H1 (cell line): ENCODE data around the gene FASTK. TPM values are rescaled to one million over a fixed set of nuclear protein-coding genes. Genes with fewer than 3 reads are reported as not detected.

Experiments
- CTCF ChIA-PET: fragments of 300-600 bp; sonication (Branson Sonifier 250); formaldehyde crosslinking; loops from one replicate; lab custom pipeline; 2021; ENCODE audit not compliant: partially characterized antibody; lab: Charles Lee
- POLR2A ChIA-PET: fragments of 300-600 bp; sonication (Branson Sonifier 250); formaldehyde crosslinking; loops from one replicate; lab custom pipeline; 2021; ENCODE audit warnings: inconsistent platforms; ENCODE audit not compliant: partially characterized antibody; lab: Charles Lee
- DNase-seq, 2 experiments: peaks; one replicate each; pipeline versions ENCODE4 v3.0.0 to v3.0.0-alpha.2; 2010 to 2022; ENCODE audit warnings: low spot score in 2 of 2, low read depth in 1 of 2, mixed read lengths in 1 of 2
- FAIRE-seq: peaks from 2 replicates; lab custom pipeline; 2011; peaks lifted over from hg19 to GRCh38; lab: Jason Lieb, UNC
- H2AFZ ChIP-seq: 2 replicates; pipeline ENCODE4 v1.8.1; 2012; ENCODE audit warnings: low read length, inconsistent platforms
- H2AK5ac ChIP-seq: 2 replicates; pipeline ENCODE4 v1.6.1; 2013; ENCODE audit warnings: low read depth, low read length
- H2BK120ac ChIP-seq: replicated peaks from 2 replicates; pipeline ENCODE3; 2013; ENCODE audit warnings: low read depth, low read length, inconsistent platforms
- H2BK12ac ChIP-seq: 2 replicates; pipeline ENCODE4 v1.6.1; 2013; ENCODE audit warnings: low read depth, low read length
- H2BK15ac ChIP-seq: 2 replicates; pipeline ENCODE4 v1.6.1; 2013; ENCODE audit warnings: low read length
- H2BK20ac ChIP-seq: 2 replicates; pipeline ENCODE4 v1.6.1; 2013; ENCODE audit warnings: low read length
- H2BK5ac ChIP-seq: 2 replicates; pipeline ENCODE4 v1.6.1; 2013; ENCODE audit warnings: low read depth, low read length
- H3K14ac ChIP-seq: 2 replicates; pipeline ENCODE4 v1.6.1; 2013; ENCODE audit warnings: inconsistent platforms; ENCODE audit not compliant: insufficient read length
- H3K18ac ChIP-seq: 2 replicates; pipeline ENCODE4 v1.6.1; 2013; ENCODE audit warnings: low read length; ENCODE audit errors: extremely low read depth
- H3K23ac ChIP-seq: 2 replicates; pipeline ENCODE4 v1.6.1; 2013; ENCODE audit warnings: inconsistent platforms; ENCODE audit not compliant: insufficient read length
- H3K23me2 ChIP-seq: 2 replicates; pipeline ENCODE4 v1.6.1; 2013; ENCODE audit warnings: low read depth, low read length
- H3K27ac ChIP-seq: 2 replicates; pipeline ENCODE4 v1.6.1; 2011; ENCODE audit warnings: low read depth, low read length, inconsistent platforms
- H3K27me3 ChIP-seq, 4 experiments: replicated peaks in 1 of 4; 1 replicate in 1 of 4; 2 replicates in 3 of 4; pipeline versions ENCODE4 v1.6.1 to v1.8.1; 2011 to 2013; ENCODE audit warnings: low read length in 3 of 4, mild to moderate bottlenecking in 3 of 4, inconsistent platforms in 2 of 4, mixed read lengths in 2 of 4, moderate library complexity in 1 of 4; ENCODE audit not compliant: control insufficient read depth in 3 of 4, insufficient read depth in 3 of 4; ENCODE audit errors: extremely low read depth in 1 of 4
- H3K36me3 ChIP-seq, 4 experiments: 2 replicates each; pipeline versions ENCODE4 v1.6.1 to v1.8.1; 2011 to 2013; ENCODE audit warnings: mild to moderate bottlenecking in 4 of 4, low read length in 3 of 4, moderate library complexity in 2 of 4, control low read depth in 1 of 4, inconsistent platforms in 1 of 4; ENCODE audit not compliant: insufficient read depth in 4 of 4, control insufficient read depth in 2 of 4
- H3K4ac ChIP-seq: replicated peaks from 2 replicates; pipeline ENCODE3; 2013; ENCODE audit warnings: low read length, low read depth, mixed read lengths, inconsistent platforms; ENCODE audit not compliant: insufficient read length
- H3K4me1 ChIP-seq, 4 experiments: replicated peaks in 1 of 4; 1 replicate in 1 of 4; 2 replicates in 3 of 4; pipeline versions ENCODE4 v1.6.1 to v1.8.1; 2011 to 2013; ENCODE audit warnings: low read length in 3 of 4, inconsistent platforms in 2 of 4, mixed read lengths in 1 of 4; ENCODE audit not compliant: insufficient read depth in 4 of 4, control insufficient read depth in 3 of 4
- H3K4me2 ChIP-seq, 2 experiments: 2 replicates each; pipeline versions ENCODE4 v1.6.1 to v1.8.1; 2011 to 2013; ENCODE audit warnings: low read depth in 2 of 2, low read length in 2 of 2, control low read depth in 1 of 2, inconsistent platforms in 1 of 2, mild to moderate bottlenecking in 1 of 2; ENCODE audit not compliant: insufficient read depth in 1 of 2
- H3K4me3 ChIP-seq, 4 experiments: fragments of 200-600, 300-600 bp in 1 of 4; sonication (generic), shearing (Covaris generic), sonication (Bioruptor Twin) in 1 of 4; 2 replicates each; pipeline versions ENCODE4 v1.5.1 to v1.8.1; 2011 to 2016; ENCODE audit warnings: low read length in 4 of 4, low read depth in 3 of 4, control low read depth in 2 of 4, inconsistent platforms in 2 of 4, mild to moderate bottlenecking in 2 of 4, mixed read lengths in 1 of 4, moderate library complexity in 1 of 4; ENCODE audit not compliant: insufficient read depth in 2 of 4; ENCODE audit errors: extremely low read depth in 1 of 4
- H3K56ac ChIP-seq: replicated peaks from 2 replicates; pipeline ENCODE3; 2013; ENCODE audit warnings: low read depth, mild to moderate bottlenecking, mixed read lengths, low read length, inconsistent platforms; ENCODE audit not compliant: insufficient read length
- H3K79me1 ChIP-seq: 2 replicates; pipeline ENCODE4 v1.6.1; 2013; ENCODE audit warnings: low read depth, low read length, control low read depth
- H3K79me2 ChIP-seq, 2 experiments: 2 replicates each; pipeline versions ENCODE4 v1.6.1 to v1.8.1; 2012 to 2013; ENCODE audit warnings: low read length in 2 of 2, mild to moderate bottlenecking in 2 of 2, inconsistent platforms in 1 of 2; ENCODE audit not compliant: insufficient read depth in 2 of 2, control insufficient read depth in 1 of 2
- H3K9ac ChIP-seq, 4 experiments: replicated peaks in 1 of 4; 1 replicate in 1 of 4; 2 replicates in 3 of 4; pipeline versions ENCODE4 v1.6.1 to v1.8.1; 2011 to 2013; ENCODE audit warnings: low read depth in 3 of 4, low read length in 3 of 4, control low read depth in 2 of 4, mild to moderate bottlenecking in 2 of 4, moderate library complexity in 2 of 4, inconsistent platforms in 1 of 4; ENCODE audit errors: extremely low read depth in 1 of 4
- H3K9me3 ChIP-seq, 2 experiments: 2 replicates each; pipeline versions ENCODE4 v1.6.1 to v1.8.1; 2012 to 2013; ENCODE audit warnings: mild to moderate bottlenecking in 2 of 2, moderate library complexity in 2 of 2, control low read depth in 1 of 2, inconsistent platforms in 1 of 2, low read depth in 1 of 2, low read length in 1 of 2, mixed read lengths in 1 of 2; ENCODE audit not compliant: insufficient read depth in 2 of 2
- H4K20me1 ChIP-seq, 2 experiments: replicated peaks in 1 of 2; 2 replicates each; pipeline versions ENCODE3 to v1.8.1; 2011 to 2013; ENCODE audit warnings: inconsistent platforms in 2 of 2, low read length in 2 of 2, mild to moderate bottlenecking in 1 of 2; ENCODE audit not compliant: insufficient read depth in 2 of 2, control insufficient read depth in 1 of 2
- H4K5ac ChIP-seq: 2 replicates; pipeline ENCODE4 v1.6.1; 2013; ENCODE audit warnings: low read length, low read depth, mixed read lengths, inconsistent platforms; ENCODE audit not compliant: insufficient read length
- H4K8ac ChIP-seq: 2 replicates; pipeline ENCODE4 v1.8.0; 2013; ENCODE audit warnings: mild to moderate bottlenecking, moderate library complexity, low read length, inconsistent platforms; ENCODE audit not compliant: insufficient read depth; ENCODE audit errors: extremely low read depth
- H4K91ac ChIP-seq: replicated peaks from 2 replicates; pipeline ENCODE3; 2013; ENCODE audit warnings: low read length, mixed read lengths, inconsistent platforms; ENCODE audit not compliant: insufficient read length
- CBX8 ChIP-seq: fragments of 300-800, 300-1000 bp; sonication (generic); IDR thresholded peaks from 2 replicates; pipeline ENCODE4 v1.7.1; 2016; ENCODE audit warnings: low read depth, low read length, borderline replicate concordance
- CTBP2 ChIP-seq: IDR thresholded peaks from 2 replicates; pipeline ENCODE4 v1.7.0; 2011; ENCODE audit warnings: borderline replicate concordance, mild to moderate bottlenecking, moderate library complexity, mixed read lengths, low read length; ENCODE audit not compliant: insufficient read depth, insufficient read length
- JUN ChIP-seq: IDR thresholded peaks from 2 replicates; pipeline ENCODE4 v1.6.1; 2011; ENCODE audit warnings: low read depth, mild to moderate bottlenecking, improper control_type of control experiment, low read length
- NRF1 ChIP-seq: IDR thresholded peaks from 2 replicates; pipeline ENCODE4 v1.6.1; 2011; ENCODE audit warnings: mild to moderate bottlenecking, low read depth, low read length, improper control_type of control experiment
- PHF8 ChIP-seq: fragments of 200-600 bp; sonication (generic); conservative IDR thresholded peaks from 2 replicates; pipeline ENCODE4 v1.7.1; 2012; ENCODE audit warnings: low read depth, mild to moderate bottlenecking, inconsistent platforms, low read length, moderate library complexity
- POLR2AphosphoS5 ChIP-seq: IDR thresholded peaks from 2 replicates; pipeline ENCODE4 v1.6.1; 2011; ENCODE audit warnings: low read depth, low read length
- RBBP5 ChIP-seq: IDR thresholded peaks from 2 replicates; pipeline ENCODE4 v1.7.1; 2012; ENCODE audit warnings: low read depth, mild to moderate bottlenecking, inconsistent platforms, low read length, moderate library complexity, borderline replicate concordance
- SAP30 ChIP-seq: fragments of 300-600 bp; sonication (generic); IDR thresholded peaks from 2 replicates; pipeline ENCODE4 v1.7.1; 2012; ENCODE audit warnings: low read length, moderate library complexity, mild to moderate bottlenecking, inconsistent platforms; ENCODE audit not compliant: insufficient read depth, insufficient replicate concordance
- SP1 ChIP-seq: IDR thresholded peaks from 2 replicates; pipeline ENCODE4 v1.6.1; 2011; ENCODE audit warnings: low read depth, low read length
- SUZ12 ChIP-seq: fragments of 200-600 bp; sonication (generic); IDR thresholded peaks from 2 replicates; pipeline ENCODE4 v1.6.1; 2012; ENCODE audit warnings: mild to moderate bottlenecking, inconsistent platforms, low read length, moderate library complexity, mixed read lengths
- WGBS, 2 experiments: shearing (Covaris generic) in 1 of 2; methylation state at CpG; one replicate each; pipeline versions ENCODE4 v1.1.6 to v1.1.7; 2013 to 2015; ENCODE audit warnings: low lambda C conversion rate in 2 of 2, mixed read lengths in 2 of 2, inconsistent platforms in 1 of 2, low coverage in 1 of 2, missing lambda C conversion rate in 1 of 2; ENCODE audit not compliant: insufficient replicate concordance in 2 of 2, insufficient coverage in 1 of 2, insufficient read length in 1 of 2; ENCODE audit errors: extremely low coverage in 1 of 2, missing lambda C conversion rate in 1 of 2; 5-methylcytosine and 5-hydroxymethylcytosine counted together
- polyA plus RNA-seq, 7 experiments: library from polyadenylated mRNA; depleted of rRNA in 3 of 7; stranded (reverse) in 5 of 7; unstranded in 2 of 7; fragments of >200 nt in 5 of 7; fragments of 200-250 nt in 2 of 7; gene quantifications; 1 replicate in 5 of 7; 2 replicates in 1 of 7; 4 replicates in 1 of 7; pipeline versions ENCODE4 v1.2.1 to v1.2.3, GENCODE V29; 2011 to 2013; ENCODE audit warnings: missing spikeins in 2 of 7, mixed read lengths in 2 of 7
- total RNA-seq: library from RNA; stranded (reverse); fragmentation: NEBNext Ultra II Directional; extraction: Animal tissue kit (Norgen Biotek cat#: 25700); gene quantifications from 2 replicates; pipeline ENCODE4 v1.2.1, GENCODE V29; 2021

Gene FASTK
- total and polyA plus RNA-seq, 2 of the 8 experiments (the other 6 are each of a cell fraction or from before 2014, with no cell fraction given), result 39.4 to 84.0 TPM

- Histone ChIP-seq H3K27me3 (peaks cover 0 to 28% (median 14%) of the 10 kb centered on the region in 4 experiments; a peak in 6 of 7 replicates), H3K18ac (peak within 1 kb of the TSS; percentile 96), H3K14ac (no peak within 1 kb of the TSS), H3K4me3 (peak within 1 kb of the TSS; percentile 58 to 75 (median 66)), H3K36me3 (no peaks in the 10 kb centered on the region), H3K4ac (peak within 1 kb of the TSS; percentile 82), H3K4me2 (peak within 1 kb of the TSS; percentile 78 to 85), H3K23ac (no peak within 1 kb of the TSS), H3K9me3 (no peaks in the 10 kb centered on the region), H3K4me1 (peaks cover 6 to 52% (median 31%) of the 10 kb centered on the region in 4 experiments), H3K23me2 (peaks cover 30% of the 10 kb centered on the region), H3K27ac (no peak within 1 kb of the TSS), H2AK5ac (no peak within 1 kb of the TSS), H2AFZ (no peak within 1 kb of the TSS), H3K9ac (peak within 1 kb of the TSS; percentile 46 to 69 (median 64); a peak in 5 of 7 replicates), H4K20me1 (peaks cover 23 to 30% of the 10 kb centered on the region in 2 experiments), H2BK5ac (peak within 1 kb of the TSS; percentile 79; the same call in 1 of the 2 replicates), H4K8ac (peak within 1 kb of the TSS; percentile 47), H2BK12ac (peak within 1 kb of the TSS; percentile 88; the same call in 1 of the 2 replicates), H3K79me1 (peaks cover 5% of the 10 kb centered on the region), H2BK15ac (peak within 1 kb of the TSS; percentile 88), H4K91ac (peak within 1 kb of the TSS; percentile 71), H2BK20ac (no peak within 1 kb of the TSS), H3K56ac (peak within 1 kb of the TSS; percentile 51), H3K79me2 (peaks cover 0 to 31% of the 10 kb centered on the region in 2 experiments; a peak in 2 of 4 replicates), H2BK120ac (peak within 1 kb of the TSS; percentile 47), H4K5ac (peak within 1 kb of the TSS; percentile 67)
- WGBS, 2 experiments, result 1% methylated on average over 27 of the region's 84 CpGs; no CpG with 5 or more reads in 1 of the 2 experiments
- FAIRE-seq, result no peak
- CTCF ChIA-PET, result interaction anchor here (0.7 to 15.1 kb wide), 12 partner anchors 8 to 141 kb away, joined by 3 to 448 read pairs (median 3); partner anchors contain the start of genes ABCF2 and SLC4A2
- POLR2A ChIA-PET, result interaction anchor here (0.6 to 2.7 kb wide), 9 partner anchors 9 to 234 kb away, joined by 3 to 13 read pairs (median 4); partner anchors contain the start of genes ABCF2 and H2BK1
- DNase-seq, result peak in 1 of 2 experiments; percentile 86
- TF ChIP-seq CTBP2 (no peak), SP1 (no peak), SUZ12 (no peak), RBBP5 (peak; percentile 39; the same call in 1 of the 2 replicates), SAP30 (peak; percentile 60), CBX8 (no peak), NRF1 (no peak), POLR2AphosphoS5 (peak; percentile 57; the same call in 1 of the 2 replicates), PHF8 (no peak), JUN (no peak)
These were observed 5.3 kb upstream of the FASTK start, which contains the start of gene AGAP3 for GRCh38 chr7:151085691-151086620. Gene AGAP3, plus strand, starts transcription at chr7:151086475. Its CDS starts 267 bp downstream, at chr7:151086742.
